Heart right ventricle (tissue), 16 donors: ENCODE data around the gene BABAM2. TPM values are rescaled to one million over a fixed set of nuclear protein-coding genes. Genes with fewer than 3 reads are reported as not detected.
A peak's percentile ranks its signal among the peaks of the same experiment; 100 is the strongest.

Experiments
- ATAC-seq, 8 donors: fragments of 200-7000 bp; cut with Tn5 transposase; one replicate each; pipeline ENCODE4 v1.9.1; 2020; ENCODE audit warnings: mild to moderate bottlenecking in 8 of 8, moderate library complexity in 8 of 8, moderate number of reproducible peaks in 1 of 8
- DNase-seq, 2 donors: peaks; one replicate each; pipeline ENCODE4 v3.0.0-alpha.2; 2020
- H3K27ac ChIP-seq, 10 donors: fragments of 200-600 bp; sonication (generic) in 2 of 10; one replicate each; pipeline versions ENCODE4 v1.5.0 to v1.8.0; 2020 to 2022; ENCODE audit warnings: mild to moderate bottlenecking in 3 of 10
- H3K27me3 ChIP-seq, 7 donors: fragments of 200-600 bp; one replicate each; pipeline ENCODE4 v1.8.0; 2021 to 2022; ENCODE audit warnings: mild to moderate bottlenecking in 2 of 7
- H3K36me3 ChIP-seq, 9 donors: fragments of 200-600 bp; sonication (generic) in 1 of 9; one replicate each; pipeline versions ENCODE4 v1.5.0 to v1.8.0; 2020 to 2022; ENCODE audit warnings: mild to moderate bottlenecking in 2 of 9
- H3K4me1 ChIP-seq, 9 donors: fragments of 200-600 bp; sonication (generic) in 1 of 9; one replicate each; pipeline versions ENCODE4 v1.5.0 to v1.8.0; 2020 to 2022; ENCODE audit warnings: mild to moderate bottlenecking in 4 of 9
- H3K4me3 ChIP-seq, 10 donors: fragments of 200-600 bp; sonication (generic) in 2 of 10; one replicate each; pipeline versions ENCODE4 v1.5.0 to v1.8.0; 2020 to 2022; ENCODE audit warnings: mild to moderate bottlenecking in 7 of 10, moderate library complexity in 2 of 10
- H3K9me3 ChIP-seq, 11 donors: fragments of 200-600 bp in 10 of 11; sonication (generic) in 2 of 11; one replicate each; pipeline versions ENCODE4 v1.5.0 to v1.8.0; 2013 to 2022; ENCODE audit warnings: mild to moderate bottlenecking in 2 of 11, control low read depth in 1 of 11, moderate library complexity in 1 of 11
- CTCF ChIP-seq, 9 donors: fragments of 200-600 bp; sonication (generic) in 2 of 9; IDR thresholded peaks; one replicate each; pipeline versions ENCODE4 v1.5.0 to v1.8.0; 2021 to 2022; ENCODE audit warnings: antibody characterized with exemption in 9 of 9, mild to moderate bottlenecking in 5 of 9, moderate library complexity in 1 of 9
- WGBS, 2 donors: extraction: QIAGEN DNeasy Blood & Tissue Kit; methylation state at CpG; one replicate each; pipeline ENCODE4 v1.1.7; 2013; ENCODE audit warnings: inconsistent platforms in 1 of 2; 5-methylcytosine and 5-hydroxymethylcytosine counted together
- intact Hi-C, 10 donors: fragments of 100-400 bp; cut with DNase I; formaldehyde crosslinking; loops; one replicate each; pipeline versions ENCODE4 v1.11.1 to v1.14.2; 2022
- microRNA-seq, 2 donors: library from miRNA; unstranded; fragments of <30 nt; microRNA quantifications; one replicate each; pipeline ENCODE4 v1.2.0, GENCODE V29; 2021
- polyA plus RNA-seq, 2 donors: library from polyadenylated mRNA; stranded (reverse); fragments of 200-250 nt; gene quantifications; one replicate each; pipeline ENCODE4 v1.2.3, GENCODE V29; 2013
- total RNA-seq, 10 donors: library from RNA; stranded (reverse); fragmentation: NEBNext Ultra II Directional in 3 of 10; extraction: Animal tissue kit (Norgen Biotek cat#: 25700) in 3 of 10; gene quantifications; one replicate each; pipeline versions ENCODE4 v1.2.1 to v1.2.4, GENCODE V29; 2021 to 2023
- donor health status: Arrhythmogenic right ventricular cardiomyopathy.
- donor health status: ischemic (EF 13 %, LVEDD 7.1; RV severe dilation, severe dysfunction).
- donor health status: healthy with polysubstance abuse.
- donor health status: DM: no; HTN: yes; CAD: no.
- donor health status: DM: no; HTN: no; CAD: no.
- donor health status: ischemic (EF 25% LVEDD 6.9; RV normal size, moderate dysfunction).
- donor health status: ischemic (EF 25% LVEDD 5.7; RV mildly dilated, moderate dysfunction).
- donor health status: healthy.
- donor health status: DM: yes; HTN: yes; CAD: no.
- donor health status: Ischemic cardiomyopathy.
- donor health status: ischemic (EF 35%, LVEDD 5.7; RV mildly dilated, moderate dysfunction).
- donor health status: nonischemic (EF 11% LVEDD 7.7; RV severe dilation, severe dysfunction).
- donor health status: DM: yes; HTN: yes; CAD: no.
- donor health status: PGD.
- donor health status: ischemic (EF 29% LVEDD 5.4; RV normal size, mild dysfunction).
- donor health status: nonischemic (EF 23%, LVEDD 6.1; RV moderate dilation, normal function).

Gene BABAM2
- total and polyA plus RNA-seq, 12 donors, result 13.3 to 83.4 (median 65.9) TPM

GRCh38 chr2:28382755-28383154 lies 492.2 kb downstream of the BABAM2 start:
- no peak for DNase-seq
- intact Hi-C loops, result loop anchor here in 1 of 10 donors (10.0 kb wide), 1 partner anchor 108 kb away; no protein-coding TSS in a partner anchor
- peak in 2 of 8 donors; percentile 10 to 64 for ATAC-seq
- WGBS, 2 donors, result 86 to 88% methylated on average over 7 of the region's 7 CpGs
- TF ChIP-seq CTCF (IDR thresholded peaks at IDR 0.05), result no peak
- H3K9me3 ChIP-seq, result no peaks in the 10 kb centered on the region
- H3K36me3 ChIP-seq, result no peaks in the 10 kb centered on the region
- H3K4me1 ChIP-seq, result peaks cover 0 to 26% (median 0%) of the 10 kb centered on the region in 9 donors
- H3K4me3 ChIP-seq, result no peak overlapping the region
- H3K27me3 ChIP-seq, result no peaks in the 10 kb centered on the region
- no peak overlapping the region for H3K27ac ChIP-seq

- H3K9me3 ChIP-seq, result no peaks in the 10 kb centered on the region
- 66 to 74% methylated on average over 6 of the region's 6 CpGs for whole genome bisulfite sequencing, 2 donors
- DNase-seq, result no peak
- peaks cover 0 to 24% (median 13%) of the 10 kb centered on the region in 9 donors for H3K4me1 ChIP-seq
- H3K27ac ChIP-seq, result no peak overlapping the region
- no peak overlapping the region for H3K4me3 ChIP-seq
- no peak for TF ChIP-seq CTCF (IDR thresholded peaks at IDR 0.05)
- intact Hi-C loops, result loop anchor here in 4 of 10 donors (5.0 to 10.0 kb wide), 2 partner anchors 45 to 113 kb away; no protein-coding TSS in a partner anchor
- H3K27me3 ChIP-seq, result no peaks in the 10 kb centered on the region
- no peak for ATAC-seq
- H3K36me3 ChIP-seq, result no peaks in the 10 kb centered on the region
Measured at GRCh38 chr2:28387082-28387960, 496.8 kb downstream of the BABAM2 start.

Small RNAs within 50 kb of the gene (microRNA-seq; reads per million reads assigned to microRNA genes)
- 0 reads per million in 2 donors for gene MIR4263

Other genes starting within 250 kb of the BABAM2 start
- gene SUPT7L, start 227.1 kb upstream of the BABAM2 start, total RNA-seq, result 10 to 100 TPM; 22.0 to 32.2 (median 26.0) TPM
- 10 to 100 TPM; 18.4 to 42.3 TPM for gene SUPT7L, start 227.1 kb upstream of the BABAM2 start, polyA plus RNA-seq
- gene SLC4A1AP, start 226.8 kb upstream of the BABAM2 start, total RNA-seq, result 10 to 100 TPM; 19.1 to 28.7 (median 22.5) TPM
- gene SLC4A1AP, start 226.8 kb upstream of the BABAM2 start, polyA plus RNA-seq, result 10 to 100 TPM; 11.0 to 20.8 TPM
- 100 to 1,000 TPM; 170 to 416 (median 253) TPM for gene MRPL33, start 119.0 kb upstream of the BABAM2 start, total RNA-seq
- 100 to 1,000 TPM; 123 to 661 TPM for gene MRPL33, start 119.0 kb upstream of the BABAM2 start, polyA plus RNA-seq
- gene RBKS, start 342 bp upstream of the BABAM2 start, total RNA-seq, result 1 to 10 TPM; 3.4 to 9.1 (median 5.5) TPM
- 1 to 10 TPM in 1 of 2 donors, under 1 TPM in 1; 0.88 to 4.6 TPM for gene RBKS, start 342 bp upstream of the BABAM2 start, polyA plus RNA-seq